Lower lobe of right lung (tissue), 2 donors: ENCODE data around the gene PDE4D. TPM values are rescaled to one million over a fixed set of nuclear protein-coding genes. Genes with fewer than 3 reads are reported as not detected.
"Not testable (repeated sequence)": the region's sequence is repeated elsewhere in the genome, so short reads cannot be mapped to it uniquely, and the experiment has no call there.

Experiments used
- ATAC-seq, 2 donors: fragments of 200-7000 bp; cut with Tn5 transposase; one replicate each; pipeline ENCODE4 v1.9.1; 2020 to 2022; ENCODE audit warnings: mild to moderate bottlenecking in 2 of 2, moderate library complexity in 2 of 2
- DNase-seq: peaks from one replicate; pipeline ENCODE4 v3.0.0-alpha.2; 2020
- H3K27ac ChIP-seq: fragments of 200-600 bp; one replicate; pipeline ENCODE4 v1.8.0; 2022
- H3K27me3 ChIP-seq: fragments of 200-600 bp; one replicate; pipeline ENCODE4 v1.8.0; 2022; ENCODE audit warnings: low read depth
- H3K36me3 ChIP-seq: fragments of 200-600 bp; one replicate; pipeline ENCODE4 v1.8.0; 2022; ENCODE audit warnings: mild to moderate bottlenecking
- H3K4me1 ChIP-seq: fragments of 200-600 bp; one replicate; pipeline ENCODE4 v1.8.0; 2022
- H3K4me3 ChIP-seq: fragments of 200-600 bp; one replicate; pipeline ENCODE4 v1.8.0; 2022; ENCODE audit warnings: mild to moderate bottlenecking
- H3K9me3 ChIP-seq: fragments of 200-600 bp; one replicate; pipeline ENCODE4 v1.8.0; 2022
- intact Hi-C: fragments of 100-400 bp; cut with DNase I; formaldehyde crosslinking; loops from one replicate; pipeline ENCODE4 v1.11.0; 2022
- total RNA-seq: library from RNA; stranded (reverse); fragmentation: NEBNext Ultra II Directional; extraction: Animal tissue kit (Norgen Biotek cat#: 25700); gene quantifications from one replicate; pipeline ENCODE4 v1.2.1, GENCODE V29; 2021
- TF ChIP-seq, protein P1 (sequence below): fragments of 200-600 bp; IDR thresholded peaks from one replicate; pipeline ENCODE4 v1.8.0; 2022; ENCODE audit warnings: antibody characterized with exemption, mild to moderate bottlenecking
- donor health status: DM: no; HTN: yes; CAD: no; lungs with severe emphysema.

Gene PDE4D
- total RNA-seq, 1 donor from 2014 or later = 71.3 TPM

DNA sequence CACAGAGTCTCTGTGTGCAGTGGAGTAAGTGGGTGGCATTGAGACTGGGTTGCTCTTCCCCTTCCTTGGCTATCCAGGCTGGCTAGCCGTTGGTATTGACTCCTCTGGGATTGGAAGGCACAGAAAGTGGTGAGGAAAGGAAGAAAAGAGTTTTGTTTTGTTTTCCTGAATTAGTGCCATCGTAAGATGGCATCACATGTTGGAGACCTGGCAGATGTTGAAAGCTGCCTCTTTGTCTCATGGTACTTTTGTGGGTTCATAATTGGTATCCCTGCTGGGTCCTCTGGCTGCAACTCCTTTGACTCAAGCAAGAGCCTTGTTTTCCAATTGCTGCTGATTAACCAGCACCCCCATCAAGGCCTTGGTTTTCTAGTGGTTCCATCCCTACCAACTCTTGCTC is 293.8 kb downstream of the PDE4D start:
- ATAC-seq = no peak
- TF ChIP-seq, protein P1, sequence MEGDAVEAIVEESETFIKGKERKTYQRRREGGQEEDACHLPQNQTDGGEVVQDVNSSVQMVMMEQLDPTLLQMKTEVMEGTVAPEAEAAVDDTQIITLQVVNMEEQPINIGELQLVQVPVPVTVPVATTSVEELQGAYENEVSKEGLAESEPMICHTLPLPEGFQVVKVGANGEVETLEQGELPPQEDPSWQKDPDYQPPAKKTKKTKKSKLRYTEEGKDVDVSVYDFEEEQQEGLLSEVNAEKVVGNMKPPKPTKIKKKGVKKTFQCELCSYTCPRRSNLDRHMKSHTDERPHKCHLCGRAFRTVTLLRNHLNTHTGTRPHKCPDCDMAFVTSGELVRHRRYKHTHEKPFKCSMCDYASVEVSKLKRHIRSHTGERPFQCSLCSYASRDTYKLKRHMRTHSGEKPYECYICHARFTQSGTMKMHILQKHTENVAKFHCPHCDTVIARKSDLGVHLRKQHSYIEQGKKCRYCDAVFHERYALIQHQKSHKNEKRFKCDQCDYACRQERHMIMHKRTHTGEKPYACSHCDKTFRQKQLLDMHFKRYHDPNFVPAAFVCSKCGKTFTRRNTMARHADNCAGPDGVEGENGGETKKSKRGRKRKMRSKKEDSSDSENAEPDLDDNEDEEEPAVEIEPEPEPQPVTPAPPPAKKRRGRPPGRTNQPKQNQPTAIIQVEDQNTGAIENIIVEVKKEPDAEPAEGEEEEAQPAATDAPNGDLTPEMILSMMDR = no peak
- Histone ChIP-seq H3K27ac (no peak overlapping the region), H3K27me3 (no peaks in the 10 kb centered on the region), H3K4me3 (no peak overlapping the region), H3K36me3 (no peaks in the 10 kb centered on the region), H3K9me3 (no peaks in the 10 kb centered on the region), H3K4me1 (peaks cover 11% of the 10 kb centered on the region)
- DNase-seq = no peak
- intact Hi-C loops = no loop called here

- intact Hi-C loops = no loop called here
- H3K4me3 ChIP-seq = peak overlapping the region; percentile 43
- DNase-seq (no peak), ATAC-seq (peak; percentile 55 to 66)
- H3K9me3 ChIP-seq = no peaks in the 10 kb centered on the region
- TF ChIP-seq, protein P1 = no peak
- peak overlapping the region; percentile 46 for H3K27ac ChIP-seq
- no peaks in the 10 kb centered on the region for H3K27me3 ChIP-seq
- H3K4me1 ChIP-seq = peaks cover 11% of the 10 kb centered on the region
- H3K36me3 ChIP-seq = no peaks in the 10 kb centered on the region
Observed at GRCh38 chr5:59598547-59598874, 295.0 kb downstream of the PDE4D start.

DNA sequence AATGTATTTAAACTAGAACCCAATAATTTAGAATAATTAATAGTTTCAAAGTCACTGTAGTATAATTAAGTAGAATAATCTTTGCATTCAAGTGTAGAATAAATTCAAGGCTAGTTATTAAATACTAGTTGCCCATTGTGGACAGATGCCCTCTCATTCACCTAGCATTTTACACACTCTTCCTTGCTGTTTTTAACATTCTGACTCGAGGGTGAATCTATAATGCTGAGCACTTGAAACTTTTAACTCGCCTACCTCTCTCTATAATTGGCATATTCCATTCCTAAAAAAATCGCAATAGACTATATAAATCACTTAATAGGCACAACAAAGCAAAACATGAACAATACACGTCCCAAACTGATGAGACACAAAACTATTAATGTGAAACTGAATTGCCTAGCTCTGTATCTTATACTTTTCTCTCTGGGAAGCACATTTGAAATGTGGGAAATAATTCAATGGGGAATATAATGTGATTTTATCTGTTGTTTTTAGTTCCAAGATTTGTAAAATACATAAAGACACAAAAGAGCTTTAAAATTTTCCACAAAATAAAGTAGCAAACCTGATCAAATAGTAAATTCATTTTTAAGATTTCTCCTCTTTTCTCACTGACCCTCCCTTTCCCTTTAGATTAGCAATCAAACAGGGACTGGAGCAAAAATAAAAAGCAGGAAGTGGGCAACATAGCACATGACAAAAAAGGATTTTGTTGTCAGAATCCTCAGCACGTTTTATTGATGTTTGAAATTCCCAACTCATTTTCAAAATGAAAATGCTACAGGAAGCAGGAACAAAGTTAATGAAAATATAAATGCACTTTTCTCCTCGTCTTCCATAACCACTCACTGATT is 295.6 kb downstream of the PDE4D start:
- intact Hi-C loops = no loop called here
- TF ChIP-seq, protein P1 = no peak

DNA sequence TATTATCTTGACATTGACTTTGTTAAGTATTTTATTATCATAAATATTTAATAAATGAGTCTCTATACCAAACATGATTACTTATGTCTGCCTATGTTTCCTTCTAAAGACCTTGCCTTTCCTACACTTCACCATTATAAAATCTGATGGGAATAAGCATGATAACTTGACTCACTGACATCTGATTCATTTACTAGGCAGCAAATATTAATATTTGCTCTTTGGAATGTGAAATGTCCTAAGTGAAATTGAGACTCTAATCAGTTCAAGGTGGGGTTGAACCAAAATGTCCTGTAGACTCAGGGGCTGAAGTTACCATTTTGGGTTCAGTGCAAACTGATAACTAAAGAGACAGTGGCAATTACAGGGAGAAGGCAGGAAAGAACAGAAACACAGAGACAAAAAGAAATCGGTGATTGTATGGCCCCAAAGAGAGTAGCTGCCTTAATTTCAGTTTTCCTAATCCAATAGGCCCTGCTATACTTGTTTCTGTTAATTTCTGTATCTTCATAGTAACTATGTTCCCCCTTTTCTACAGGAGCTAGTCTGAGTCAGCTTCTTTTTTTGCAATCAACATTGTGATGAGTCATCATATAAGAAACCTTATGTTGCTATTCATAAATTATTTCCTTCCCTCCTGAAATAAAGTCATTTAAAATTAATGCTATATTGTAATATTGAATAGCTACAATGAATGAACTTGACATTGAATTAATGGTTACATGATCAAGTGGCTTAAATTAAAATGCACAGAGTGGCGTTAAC is 296.8 kb downstream of the PDE4D start:
- Histone ChIP-seq H3K4me1 (peaks cover 11% of the 10 kb centered on the region), H3K9me3 (no peaks in the 10 kb centered on the region), H3K36me3 (no peaks in the 10 kb centered on the region), H3K27ac (no peak overlapping the region), H3K27me3 (no peaks in the 10 kb centered on the region), H3K4me3 (no peak overlapping the region)
- intact Hi-C loops = no loop called here
- no peak for DNase-seq
- TF ChIP-seq, protein P1 = no peak
- no peak for ATAC-seq

More for the DNA sequence above, 295.6 kb downstream of the PDE4D start:
- Histone ChIP-seq H3K27ac (peak overlapping the region; percentile 46), H3K4me3 (peak overlapping the region; percentile 43), H3K36me3 (no peaks in the 10 kb centered on the region), H3K27me3 (no peaks in the 10 kb centered on the region), H3K9me3 (no peaks in the 10 kb centered on the region), H3K4me1 (peaks cover 11% of the 10 kb centered on the region)
- ATAC-seq (no peak), DNase-seq (no peak)

- H3K9me3 ChIP-seq = not testable (repeated sequence)
- peaks cover 10% of the 10 kb centered on the region for H3K4me1 ChIP-seq
Observed at GRCh38 chr5:59594118-59594517, 299.4 kb downstream of the PDE4D start.

More at GRCh38 chr5:59594118-59594517, 299.4 kb downstream of the PDE4D start:
- H3K4me3 ChIP-seq, H3K36me3 ChIP-seq, H3K27ac ChIP-seq, ATAC-seq, H3K27me3 ChIP-seq, intact Hi-C loops, DNase-seq: not testable (repeated sequence)
